ENCODE results near the gene MOSPD3.
"Not testable (repeated sequence)": the region's sequence is repeated elsewhere in the genome, so short reads cannot be mapped to it uniquely, and the experiment has no call there.

The MOSPD3 gene

DNA sequence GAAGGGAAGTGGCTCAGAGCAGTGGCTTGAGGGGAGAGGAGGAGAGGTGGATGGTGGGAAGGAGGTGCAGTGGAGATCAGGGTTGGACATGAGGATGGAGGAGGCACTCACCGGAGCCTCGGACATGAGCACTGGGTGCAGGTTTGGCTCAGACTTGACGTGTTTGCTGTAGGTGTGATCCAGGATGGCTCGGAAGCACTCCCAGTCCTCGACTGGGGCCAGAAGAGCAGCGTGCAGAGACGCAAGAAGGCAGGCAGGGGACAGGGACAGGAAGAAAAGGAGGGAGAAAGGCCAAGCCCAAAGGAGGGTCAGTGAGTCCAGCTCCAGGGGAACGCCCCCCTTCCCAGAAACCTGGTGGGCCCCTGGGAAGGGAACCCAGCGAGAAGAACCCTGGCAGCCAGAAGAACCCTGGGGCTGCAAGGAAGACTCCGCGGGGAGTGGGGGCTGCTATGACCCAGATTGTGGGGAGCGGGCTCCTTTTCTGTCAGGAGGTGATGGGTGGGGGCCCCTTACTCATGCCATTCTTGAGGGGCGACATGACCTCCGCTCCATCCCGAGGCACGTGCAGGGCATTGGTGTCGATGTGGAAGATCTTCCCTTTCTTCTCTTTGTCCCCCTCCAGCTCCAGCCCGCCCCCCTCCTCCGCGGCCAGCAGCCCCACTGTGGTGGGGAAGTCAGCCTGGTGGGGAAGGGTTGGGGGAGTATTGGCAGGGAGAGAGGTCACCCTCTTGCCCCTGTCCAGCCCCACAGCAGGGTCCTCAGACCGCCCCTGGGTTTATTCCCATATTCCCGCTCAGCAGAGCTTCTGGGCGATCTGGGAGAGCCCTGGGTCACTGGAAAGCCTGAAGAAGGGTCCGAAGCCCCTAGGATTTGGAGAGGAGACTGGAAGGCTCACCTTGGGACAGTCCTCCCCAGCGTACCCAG lies 42.8 kb downstream of the MOSPD3 start:
- no peak overlapping the region for H3K4me3 ChIP-seq (ENCODE audit: low read length in 2 of 2)
- no peak overlapping the region for H3K18ac ChIP-seq (ENCODE audit: low read length)
- H3K79me1 ChIP-seq (ENCODE audit: low read depth, low read length), result peaks cover 3% of the 10 kb centered on the region
- H4K91ac ChIP-seq (ENCODE audit: low read depth, low read length, poor library complexity), result no peak overlapping the region
- no peak overlapping the region for H4K8ac ChIP-seq (ENCODE audit: low read depth, low read length)
- H2AFZ ChIP-seq (ENCODE audit: low read length), result peak overlapping the region; percentile 75
- H2BK12ac ChIP-seq (ENCODE audit: low read length), result no peak overlapping the region
- H2BK15ac ChIP-seq (ENCODE audit: low read length), result no peak overlapping the region
- WGBS, 2 donors (ENCODE audit: extremely low coverage in 2 of 2, insufficient read length in 2 of 2, insufficient replicate concordance in 1 of 2), result no CpG with 5 or more reads among the region's 25 CpGs
- H2BK120ac ChIP-seq (ENCODE audit: low read depth, low read length), result no peak overlapping the region
- peaks cover 0 to 1% of the 10 kb centered on the region in 2 donors for H3K4me1 ChIP-seq (ENCODE audit: control insufficient read depth in 2 of 2, insufficient read depth in 1 of 2, low read depth in 1 of 2, low read length in 2 of 2)
- H2BK5ac ChIP-seq (ENCODE audit: low read length), result peak overlapping the region; percentile 53
- H3K23ac ChIP-seq (ENCODE audit: low read depth, low read length, poor library complexity), result peak overlapping the region; percentile 95
- peaks cover 0 to under 1% of the 10 kb centered on the region in 2 donors for H3K9me3 ChIP-seq (replicated peaks in 1 of 2; ENCODE audit: control insufficient read depth in 2 of 2, insufficient read depth in 1 of 2, low read depth in 1 of 2, low read length in 2 of 2)
- no peak overlapping the region for H2AK5ac ChIP-seq (ENCODE audit: low read depth, low read length)
- H3K27ac ChIP-seq (replicated peaks; ENCODE audit: low read length), result no peak overlapping the region
- no peaks in the 10 kb centered on the region for H3K36me3 ChIP-seq (replicated peaks in 1 of 2; ENCODE audit: control insufficient read depth in 2 of 2, insufficient read depth in 2 of 2, low read length in 2 of 2)
- H3K4ac ChIP-seq (ENCODE audit: low read length), result no peak overlapping the region
- H3K27me3 ChIP-seq (ENCODE audit: control insufficient read depth in 3 of 3, insufficient read depth in 3 of 3, low read depth in 1 of 3, low read length in 3 of 3), result peaks cover 0 to 18% (median 13%) of the 10 kb centered on the region in 3 experiments
- no peak for DNase-seq (ENCODE audit: low spot score)
- no peak overlapping the region for H3K9ac ChIP-seq (ENCODE audit: low read depth, low read length, poor library complexity)
- no peak overlapping the region for H3K14ac ChIP-seq (ENCODE audit: low read length)
- H3K4me2 ChIP-seq (ENCODE audit: insufficient read depth, low read length, poor library complexity, severe bottlenecking), result no peak overlapping the region

GRCh38 chr7:100655908-100656674 lies 43.8 kb downstream of the MOSPD3 start, which contains the start of gene ACTL6B:
Gene ACTL6B, minus strand, starts transcription at chr7:100656448. Its CDS starts 94 bp downstream, at chr7:100656354.
- peaks cover 0 to 17% (median 13%) of the 10 kb centered on the region in 3 experiments for H3K27me3 ChIP-seq (ENCODE audit: control insufficient read depth in 3 of 3, insufficient read depth in 3 of 3, low read depth in 1 of 3, low read length in 3 of 3)
- no CpG with 5 or more reads among the region's 63 CpGs for WGBS, 2 donors (ENCODE audit: extremely low coverage in 2 of 2, insufficient read length in 2 of 2, insufficient replicate concordance in 1 of 2)
- H3K4me3 ChIP-seq (ENCODE audit: low read length in 2 of 2), result peak within 1 kb of the TSS; percentile 29 to 60

GRCh38 chr7:100662194-100662776 lies 49.9 kb downstream of the MOSPD3 start:
- H2BK12ac ChIP-seq (ENCODE audit: low read length); H4K8ac ChIP-seq (ENCODE audit: low read depth, low read length); H2BK120ac ChIP-seq (ENCODE audit: low read depth, low read length); H3K79me1 ChIP-seq (ENCODE audit: low read depth, low read length); H3K27ac ChIP-seq (replicated peaks; ENCODE audit: low read length); H2AK5ac ChIP-seq (ENCODE audit: low read depth, low read length); H3K27me3 ChIP-seq (ENCODE audit: control insufficient read depth in 3 of 3, insufficient read depth in 3 of 3, low read depth in 1 of 3, low read length in 3 of 3); DNase-seq (ENCODE audit: low spot score); H4K91ac ChIP-seq (ENCODE audit: low read depth, low read length, poor library complexity); H2AFZ ChIP-seq (ENCODE audit: low read length); H3K9me3 ChIP-seq (replicated peaks in 1 of 2; ENCODE audit: control insufficient read depth in 2 of 2, insufficient read depth in 1 of 2, low read depth in 1 of 2, low read length in 2 of 2); H2BK5ac ChIP-seq (ENCODE audit: low read length); H3K36me3 ChIP-seq (replicated peaks in 1 of 2; ENCODE audit: control insufficient read depth in 2 of 2, insufficient read depth in 2 of 2, low read length in 2 of 2); H3K9ac ChIP-seq (ENCODE audit: low read depth, low read length, poor library complexity); H3K4me1 ChIP-seq (ENCODE audit: control insufficient read depth in 2 of 2, insufficient read depth in 1 of 2, low read depth in 1 of 2, low read length in 2 of 2); H3K14ac ChIP-seq (ENCODE audit: low read length); H3K4ac ChIP-seq (ENCODE audit: low read length); H3K23ac ChIP-seq (ENCODE audit: low read depth, low read length, poor library complexity); H3K4me3 ChIP-seq (ENCODE audit: low read length in 2 of 2); H3K4me2 ChIP-seq (ENCODE audit: insufficient read depth, low read length, poor library complexity, severe bottlenecking); H2BK15ac ChIP-seq (ENCODE audit: low read length); H3K18ac ChIP-seq (ENCODE audit: low read length): not testable (repeated sequence)
- no CpG with 5 or more reads among the region's 12 CpGs for WGBS, 2 donors (ENCODE audit: extremely low coverage in 2 of 2, insufficient read length in 2 of 2, insufficient replicate concordance in 1 of 2)

More at GRCh38 chr7:100655908-100656674, 43.8 kb downstream of the MOSPD3 start, which contains the start of gene ACTL6B:
- Histone ChIP-seq H3K36me3 (replicated peaks in 1 of 2; ENCODE audit: control insufficient read depth in 2 of 2, insufficient read depth in 2 of 2, low read length in 2 of 2) (no peaks in the 10 kb centered on the region), H3K79me1 (ENCODE audit: low read depth, low read length) (peaks cover 3% of the 10 kb centered on the region), H3K4ac (ENCODE audit: low read length) (no peak within 1 kb of the TSS), H3K4me2 (ENCODE audit: insufficient read depth, low read length, poor library complexity, severe bottlenecking) (peak within 1 kb of the TSS; percentile 54), H2BK5ac (ENCODE audit: low read length) (peak within 1 kb of the TSS; percentile 53), H3K14ac (ENCODE audit: low read length) (no peak within 1 kb of the TSS), H3K9ac (ENCODE audit: low read depth, low read length, poor library complexity) (peak within 1 kb of the TSS; percentile 21), H2BK15ac (ENCODE audit: low read length) (no peak within 1 kb of the TSS), H3K23ac (ENCODE audit: low read depth, low read length, poor library complexity) (peak within 1 kb of the TSS; percentile 95), H2BK120ac (ENCODE audit: low read depth, low read length) (no peak within 1 kb of the TSS), H3K4me1 (ENCODE audit: control insufficient read depth in 2 of 2, insufficient read depth in 1 of 2, low read depth in 1 of 2, low read length in 2 of 2) (peaks cover 0 to 1% of the 10 kb centered on the region in 2 donors), H4K91ac (ENCODE audit: low read depth, low read length, poor library complexity) (no peak within 1 kb of the TSS), H2AFZ (ENCODE audit: low read length) (peak within 1 kb of the TSS; percentile 75), H2BK12ac (ENCODE audit: low read length) (no peak within 1 kb of the TSS), H4K8ac (ENCODE audit: low read depth, low read length) (no peak within 1 kb of the TSS), H3K18ac (ENCODE audit: low read length) (no peak within 1 kb of the TSS), H3K9me3 (replicated peaks in 1 of 2; ENCODE audit: control insufficient read depth in 2 of 2, insufficient read depth in 1 of 2, low read depth in 1 of 2, low read length in 2 of 2) (no peaks in the 10 kb centered on the region), H3K27ac (replicated peaks; ENCODE audit: low read length) (no peak within 1 kb of the TSS), H2AK5ac (ENCODE audit: low read depth, low read length) (no peak within 1 kb of the TSS)
- peak; percentile 83 for DNase-seq (ENCODE audit: low spot score)
